SK-N-SH treated with all-trans-retinoic acid at 6 μM for 48 hours (cell line): ENCODE results near the gene FOXE1.

ENCODE experiments used
- ARNTL ChIP-seq: fragments of 450-650 bp; formaldehyde crosslinking; IDR thresholded peaks from 2 replicates; pipeline ENCODE4 v1.5.0; 2020; ENCODE audit warnings: low read depth, mild to moderate bottlenecking, moderate library complexity, borderline replicate concordance
- TCF4 ChIP-seq: fragments of 250-450 bp; sonication (Bioruptor Pico); IDR thresholded peaks from 2 replicates; pipeline ENCODE4 v1.8.0; 2021; ENCODE audit warnings: mild to moderate bottlenecking, moderate library complexity, borderline replicate concordance
- TF ChIP-seq, protein P1 (sequence below): fragments of 250-450 bp; sonication (Bioruptor Pico); IDR thresholded peaks from 2 replicates; pipeline ENCODE4 v1.8.0; 2020; ENCODE audit warnings: mild to moderate bottlenecking, moderate library complexity, borderline replicate concordance

DNA sequence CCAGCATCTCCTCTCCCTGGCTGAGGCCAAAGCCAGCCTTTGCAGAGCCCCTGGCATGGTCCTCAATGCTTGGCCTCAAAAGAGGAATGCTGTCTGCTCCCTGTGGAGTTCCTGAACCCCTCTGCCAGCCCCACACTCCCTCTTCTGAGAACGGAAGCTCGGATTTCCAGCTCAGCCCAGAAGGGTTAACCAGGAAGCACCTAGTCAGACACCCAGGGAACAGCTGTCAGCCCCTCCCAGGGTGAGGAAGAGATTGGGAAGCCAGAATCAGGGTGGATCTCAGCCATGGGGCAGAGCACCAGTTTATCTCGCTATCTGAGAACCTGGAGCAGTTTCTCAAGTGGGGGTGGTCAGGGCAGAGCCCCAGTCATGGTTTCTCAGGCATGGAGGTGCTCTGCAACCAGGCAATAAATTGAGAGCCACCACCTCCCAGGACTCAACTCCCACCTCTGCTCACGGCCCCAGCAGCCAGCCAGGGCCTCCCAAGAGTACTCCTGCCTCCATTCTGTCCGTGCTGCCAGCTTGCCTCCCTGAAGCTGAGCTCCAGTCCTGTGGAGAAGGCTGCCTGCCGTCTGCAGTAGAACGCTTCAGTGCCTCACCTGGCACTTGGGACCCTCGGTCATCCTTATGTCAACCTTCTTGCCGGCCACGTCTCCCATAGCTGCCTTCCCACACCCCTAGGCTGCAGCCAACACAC lies 7.6 kb downstream of the FOXE1 start:
- TF ChIP-seq, protein P1, sequence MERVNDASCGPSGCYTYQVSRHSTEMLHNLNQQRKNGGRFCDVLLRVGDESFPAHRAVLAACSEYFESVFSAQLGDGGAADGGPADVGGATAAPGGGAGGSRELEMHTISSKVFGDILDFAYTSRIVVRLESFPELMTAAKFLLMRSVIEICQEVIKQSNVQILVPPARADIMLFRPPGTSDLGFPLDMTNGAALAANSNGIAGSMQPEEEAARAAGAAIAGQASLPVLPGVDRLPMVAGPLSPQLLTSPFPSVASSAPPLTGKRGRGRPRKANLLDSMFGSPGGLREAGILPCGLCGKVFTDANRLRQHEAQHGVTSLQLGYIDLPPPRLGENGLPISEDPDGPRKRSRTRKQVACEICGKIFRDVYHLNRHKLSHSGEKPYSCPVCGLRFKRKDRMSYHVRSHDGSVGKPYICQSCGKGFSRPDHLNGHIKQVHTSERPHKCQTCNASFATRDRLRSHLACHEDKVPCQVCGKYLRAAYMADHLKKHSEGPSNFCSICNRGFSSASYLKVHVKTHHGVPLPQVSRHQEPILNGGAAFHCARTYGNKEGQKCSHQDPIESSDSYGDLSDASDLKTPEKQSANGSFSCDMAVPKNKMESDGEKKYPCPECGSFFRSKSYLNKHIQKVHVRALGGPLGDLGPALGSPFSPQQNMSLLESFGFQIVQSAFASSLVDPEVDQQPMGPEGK (CRISPR knock-in tag) = no peak
- no peak for TF ChIP-seq ARNTL (CRISPR knock-in tag)
- TF ChIP-seq TCF4 = no peak
